NCI-H82 treated with DMSO at 0.1 percent for 48 hours (cell line): ENCODE data around the gene IMP4.

Experiments
- DNase-seq: peaks from one replicate; lab custom pipeline; 2025; ENCODE audit not compliant: unreplicated experiment; lab: John Stamatoyannopoulos, UW

IMP4 gene

GRCh38 chr2:130376433-130377293, 34.0 kb downstream of the IMP4 start:
- DNase-seq: no peak

DNA sequence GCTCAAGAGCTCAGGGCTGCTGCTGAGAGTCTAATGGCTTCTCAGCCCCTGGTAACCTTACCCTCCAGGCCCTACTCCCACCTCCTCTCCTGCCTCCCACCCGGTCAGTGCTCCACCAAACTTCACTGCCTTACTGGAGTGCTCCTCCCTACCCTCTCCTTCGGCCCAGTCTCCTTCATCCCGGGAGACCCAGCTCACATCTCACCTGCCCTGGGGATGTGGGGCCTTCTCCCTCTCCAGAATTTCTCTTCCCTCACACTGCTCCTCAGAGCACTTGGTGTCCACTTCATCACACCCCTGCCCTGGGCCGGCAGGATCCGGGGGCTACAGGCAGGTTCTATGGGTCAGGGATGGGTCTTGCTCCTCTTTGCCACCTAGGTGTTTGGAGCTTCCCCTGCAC, 34.8 kb downstream of the IMP4 start:
- no peak for DNase-seq

DNA sequence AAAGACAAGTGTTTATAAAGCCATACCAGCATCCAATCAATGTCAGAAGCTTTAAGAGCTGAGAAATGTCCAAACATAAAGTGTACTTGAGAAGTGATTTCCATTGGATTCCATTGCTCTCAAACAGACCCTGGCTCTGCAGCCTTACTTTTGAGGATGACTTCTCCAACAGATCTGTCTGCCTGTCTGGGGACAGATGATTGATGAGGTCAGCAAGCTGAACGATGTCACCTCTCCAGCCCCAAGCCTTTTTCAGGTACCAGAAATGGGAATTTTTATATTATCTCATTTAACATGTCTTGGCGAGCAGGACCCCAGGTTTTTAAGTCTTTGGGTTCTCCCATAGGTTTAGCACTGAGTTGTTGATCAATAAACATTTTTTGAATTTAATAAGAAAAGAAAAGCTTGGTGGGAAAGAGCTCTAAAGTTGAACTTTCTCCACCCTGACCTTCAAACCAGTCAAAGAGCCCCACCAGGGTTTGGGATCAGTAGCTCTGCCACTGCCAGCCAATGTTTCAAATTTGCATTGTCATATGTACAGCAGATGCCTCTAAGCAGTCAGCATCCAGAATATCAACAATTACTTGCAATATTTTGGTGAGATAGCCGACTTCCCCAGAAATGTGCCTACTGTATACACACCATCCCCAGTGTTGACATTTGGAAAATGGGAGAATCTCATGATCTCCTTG, 35.7 kb downstream of the IMP4 start:
- no peak for DNase-seq

GRCh38 chr2:130378898-130379214, 36.2 kb downstream of the IMP4 start:
- no peak for DNase-seq

GRCh38 chr2:130380096-130380934, 37.6 kb downstream of the IMP4 start:
- no peak for DNase-seq

GRCh38 chr2:130381145-130381544, 38.4 kb downstream of the IMP4 start:
- no peak for DNase-seq

GRCh38 chr2:130381619-130382018, 38.9 kb downstream of the IMP4 start:
- DNase-seq: no peak

DNA sequence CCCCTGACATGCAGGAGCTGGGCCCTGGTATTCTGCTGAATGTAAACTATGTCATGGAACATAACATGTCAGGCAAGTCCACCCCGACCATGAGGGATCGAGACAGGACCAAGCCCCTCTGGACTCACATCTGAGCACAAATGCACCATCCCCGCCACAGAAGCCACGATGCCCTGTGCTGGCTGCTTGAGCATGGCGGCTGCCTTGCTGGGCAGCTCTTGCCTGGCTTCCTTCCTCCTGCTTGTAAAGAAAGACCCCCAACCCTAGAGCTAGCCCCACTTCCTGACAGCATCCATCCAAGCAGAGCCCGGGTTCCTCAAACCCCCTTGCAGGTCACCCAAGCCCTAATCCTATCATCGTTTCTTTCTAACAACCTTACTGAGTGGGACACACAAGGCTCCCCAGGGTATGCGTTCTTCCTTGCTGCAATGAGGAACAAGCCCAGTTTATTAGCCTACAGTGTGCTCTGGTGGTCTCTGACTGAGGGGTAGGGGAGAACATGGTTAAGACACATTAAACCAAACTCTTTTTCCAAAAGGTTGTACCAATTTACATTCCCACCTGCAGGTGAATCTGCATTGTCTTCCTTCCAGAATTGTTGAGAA, 39.7 kb downstream of the IMP4 start:
- no peak for DNase-seq

- no peak for DNase-seq
Measured at GRCh38 chr2:130385709-130386108, 43.0 kb downstream of the IMP4 start.

- DNase-seq: no peak
Measured at GRCh38 chr2:130387071-130387400, 44.3 kb downstream of the IMP4 start.

- no peak for DNase-seq
Measured at GRCh38 chr2:130387804-130388203, 45.1 kb downstream of the IMP4 start.

DNA sequence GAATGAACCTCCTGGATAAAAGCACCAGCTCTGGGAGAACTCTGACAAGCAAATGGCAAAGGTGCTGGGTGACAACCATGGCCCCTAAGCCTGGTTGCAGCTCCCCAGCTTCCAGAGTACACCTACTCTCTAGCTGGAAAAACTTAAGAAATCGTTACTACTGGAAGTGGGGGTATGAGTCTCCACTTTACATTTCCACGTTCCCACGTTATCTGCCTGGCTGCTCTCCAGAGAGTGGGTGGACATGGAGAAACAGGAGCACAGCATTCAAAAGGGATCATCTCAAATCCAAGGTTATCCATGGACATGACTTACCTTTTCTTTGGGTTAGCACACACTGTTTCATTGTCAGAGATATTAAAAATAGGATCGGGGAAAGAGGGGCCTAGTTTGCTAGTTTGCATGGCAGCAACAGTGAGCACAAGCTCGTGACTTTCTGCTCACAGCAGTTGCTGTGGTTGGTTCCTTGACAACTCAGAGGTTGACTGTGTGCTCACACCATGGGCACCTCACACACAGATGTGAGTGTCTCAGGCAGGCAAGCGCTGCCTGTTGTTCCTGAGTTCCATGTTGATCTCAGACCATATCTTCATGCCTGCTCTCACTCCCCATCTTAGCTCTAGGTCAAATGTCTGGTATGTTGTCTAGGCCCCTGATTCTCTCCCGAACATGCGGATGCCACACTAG, 45.7 kb downstream of the IMP4 start:
- no peak for DNase-seq

DNA sequence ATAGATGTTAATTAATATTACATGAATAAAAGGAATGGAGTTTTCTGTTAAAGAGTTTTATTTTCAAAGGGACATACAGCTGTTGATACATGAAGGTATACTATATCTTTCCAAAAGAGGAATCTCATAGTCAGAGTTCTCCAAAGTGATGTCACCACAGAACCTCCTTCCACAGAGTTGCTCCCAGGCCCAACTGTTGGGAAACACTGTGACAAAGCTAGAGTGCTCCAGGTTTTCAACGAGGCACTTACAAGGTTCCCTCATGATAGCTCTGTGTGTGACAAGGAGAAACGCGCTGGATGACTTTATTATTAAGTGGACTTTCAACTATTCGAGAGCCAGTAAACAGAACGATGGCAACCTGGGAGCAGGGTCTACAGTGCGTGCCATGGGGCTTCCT, 46.7 kb downstream of the IMP4 start:
- no peak for DNase-seq

DNA sequence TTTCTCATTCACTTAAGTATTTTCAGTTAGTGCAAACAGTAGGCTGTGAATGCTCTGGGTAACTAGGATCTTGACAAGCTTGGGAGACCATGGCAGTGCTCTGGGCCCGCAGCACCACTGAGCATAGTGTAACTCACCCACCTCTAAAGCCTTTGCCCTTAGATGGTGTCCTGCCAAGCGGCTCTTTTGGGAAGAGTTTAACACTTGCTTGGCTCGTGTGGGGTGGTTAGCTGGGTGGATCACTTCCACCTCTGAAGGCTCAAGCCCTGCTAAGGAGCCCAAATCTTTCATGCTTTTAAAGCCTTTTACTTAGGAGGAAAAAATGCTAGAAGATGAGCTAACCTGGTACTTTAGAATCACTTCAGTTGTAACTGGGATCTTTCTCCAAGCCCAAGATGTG, 47.1 kb downstream of the IMP4 start:
- no peak for DNase-seq

GRCh38 chr2:130390460-130391057, 47.9 kb downstream of the IMP4 start:
- no peak for DNase-seq

DNA sequence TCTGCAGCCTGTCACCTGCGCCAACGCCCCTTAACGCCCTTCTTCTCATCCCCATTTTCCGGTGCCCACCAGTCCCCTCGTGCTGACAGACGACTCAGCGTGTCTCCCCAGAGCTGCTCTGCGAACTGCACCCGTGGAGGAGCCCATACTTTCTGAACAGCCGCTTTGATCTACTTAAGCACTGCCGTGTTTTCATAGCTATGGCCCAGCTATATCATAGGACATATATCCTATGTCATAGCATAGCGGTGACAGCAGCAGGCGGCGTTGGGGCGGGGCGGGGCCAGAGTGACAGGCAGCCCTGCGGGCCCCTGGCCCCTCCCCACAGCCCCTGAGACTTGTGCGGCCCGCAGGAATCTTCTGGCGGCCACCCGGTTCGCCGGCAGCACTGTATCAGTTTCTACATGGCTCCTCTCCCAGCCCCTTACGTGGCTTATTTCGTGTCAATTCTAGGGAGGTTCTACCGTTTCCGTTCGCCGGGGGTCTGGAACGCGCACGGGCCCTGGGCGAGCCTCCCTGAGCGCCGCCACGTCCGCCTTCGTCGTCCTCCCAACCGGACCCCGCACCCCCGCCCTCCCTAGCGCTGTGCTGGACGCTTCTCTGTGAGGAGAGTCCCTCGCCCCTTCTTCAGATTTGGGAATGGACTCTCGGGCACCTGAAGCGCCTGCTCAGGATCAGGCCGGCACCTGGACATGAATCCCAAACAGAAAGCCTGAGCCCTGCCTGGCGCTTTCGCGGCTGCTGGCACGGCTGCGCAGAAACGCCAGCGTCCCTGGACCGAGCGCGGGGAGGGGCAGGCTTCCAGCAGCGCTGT, 48.6 kb downstream of the IMP4 start:
- peak; percentile 31 for DNase-seq

DNA sequence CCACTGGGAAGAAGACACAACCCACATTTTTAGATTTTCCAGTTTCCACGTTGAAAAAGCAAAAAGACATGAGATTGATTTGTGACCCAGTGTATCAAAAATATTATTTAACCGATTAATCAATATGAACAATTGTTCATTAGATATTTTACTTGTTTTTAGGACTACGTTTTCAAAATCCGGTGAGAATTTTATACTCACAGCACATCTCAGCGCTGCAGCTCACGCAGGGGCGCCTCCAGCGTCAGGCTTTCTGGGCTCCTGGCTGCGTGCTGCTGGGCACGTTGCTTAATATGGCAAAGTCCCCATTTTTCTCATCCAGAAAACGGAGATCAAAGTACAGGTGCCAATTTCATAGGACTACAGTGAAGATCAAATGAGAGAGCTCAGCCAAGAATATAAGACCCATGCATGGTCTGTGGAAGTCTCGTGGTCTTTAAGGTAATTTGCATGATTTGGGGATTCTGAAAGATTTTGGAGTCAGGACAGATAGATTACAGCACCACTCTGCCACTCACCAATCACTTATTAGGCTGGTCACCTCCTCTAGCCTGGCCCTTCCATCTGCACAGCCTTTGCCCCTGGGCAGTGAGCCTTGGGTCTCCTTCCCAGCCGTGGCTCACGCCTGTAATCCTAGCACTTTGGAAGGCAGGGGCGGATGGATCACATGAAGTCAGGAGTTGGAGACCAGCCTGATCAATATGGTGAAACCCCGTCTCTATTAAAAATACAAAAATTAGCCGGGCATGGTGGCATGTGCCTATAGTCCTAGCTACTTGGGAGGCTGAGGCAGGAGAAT, 49.4 kb downstream of the IMP4 start:
- peak; percentile 16 for DNase-seq

- DNase-seq: no peak
Measured at GRCh38 chr2:130393318-130393910, 50.7 kb downstream of the IMP4 start.
